Esophagus squamous epithelium (tissue), 4 donors: Measurements from ENCODE around the gene SEC11C.

ENCODE experiments used
- POLR2A ChIP-seq, 4 donors: fragments of 450-650 bp; IDR thresholded peaks; one replicate each; pipeline ENCODE4 v1.6.1; 2017; ENCODE audit warnings: antibody characterized with exemption in 4 of 4, mild to moderate bottlenecking in 4 of 4, moderate library complexity in 3 of 4
- TF ChIP-seq, protein P1 (sequence below), 6 experiments: fragments of 450-650 bp in 4 of 6; fragments of 200-600 bp in 2 of 6; sonication (generic) in 2 of 6; IDR thresholded peaks; one replicate each; pipeline ENCODE4 v1.5.1; 2016 to 2019; ENCODE audit warnings: antibody characterized with exemption in 6 of 6, mild to moderate bottlenecking in 4 of 6, moderate library complexity in 4 of 6

DNA sequence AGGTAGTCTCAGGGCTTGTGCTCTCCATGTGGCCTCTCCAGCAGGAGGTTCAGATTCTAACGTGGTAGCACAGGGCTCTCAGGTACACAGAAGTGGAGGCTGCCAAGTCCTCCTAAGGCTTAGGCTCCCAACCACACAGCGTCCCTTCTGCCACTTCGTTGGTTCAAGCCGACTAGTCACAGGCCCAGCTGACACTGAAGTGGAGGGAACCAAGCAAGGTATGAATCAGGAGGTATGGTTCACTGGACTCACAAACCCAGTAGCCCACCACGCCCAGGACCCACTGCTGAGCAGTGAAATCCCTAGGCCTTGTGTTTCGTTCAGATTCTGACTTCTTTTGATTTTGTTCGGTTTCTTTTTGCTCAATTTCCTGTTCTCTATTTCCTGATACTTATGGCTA is 46.0 kb upstream of the SEC11C start:
- TF ChIP-seq, protein P1, sequence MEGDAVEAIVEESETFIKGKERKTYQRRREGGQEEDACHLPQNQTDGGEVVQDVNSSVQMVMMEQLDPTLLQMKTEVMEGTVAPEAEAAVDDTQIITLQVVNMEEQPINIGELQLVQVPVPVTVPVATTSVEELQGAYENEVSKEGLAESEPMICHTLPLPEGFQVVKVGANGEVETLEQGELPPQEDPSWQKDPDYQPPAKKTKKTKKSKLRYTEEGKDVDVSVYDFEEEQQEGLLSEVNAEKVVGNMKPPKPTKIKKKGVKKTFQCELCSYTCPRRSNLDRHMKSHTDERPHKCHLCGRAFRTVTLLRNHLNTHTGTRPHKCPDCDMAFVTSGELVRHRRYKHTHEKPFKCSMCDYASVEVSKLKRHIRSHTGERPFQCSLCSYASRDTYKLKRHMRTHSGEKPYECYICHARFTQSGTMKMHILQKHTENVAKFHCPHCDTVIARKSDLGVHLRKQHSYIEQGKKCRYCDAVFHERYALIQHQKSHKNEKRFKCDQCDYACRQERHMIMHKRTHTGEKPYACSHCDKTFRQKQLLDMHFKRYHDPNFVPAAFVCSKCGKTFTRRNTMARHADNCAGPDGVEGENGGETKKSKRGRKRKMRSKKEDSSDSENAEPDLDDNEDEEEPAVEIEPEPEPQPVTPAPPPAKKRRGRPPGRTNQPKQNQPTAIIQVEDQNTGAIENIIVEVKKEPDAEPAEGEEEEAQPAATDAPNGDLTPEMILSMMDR (IDR thresholded peaks at IDR 0.05): no peak
- no peak for TF ChIP-seq POLR2A (IDR thresholded peaks at IDR 0.05)
